Mammary epithelial cell (primary cell): ENCODE measurements around the gene NT5C.

Source experiments
- EZH2 ChIP-seq: IDR thresholded peaks from 2 replicates; pipeline ENCODE4 v1.6.1; 2012; ENCODE audit warnings: low read length, inconsistent platforms, borderline replicate concordance
- TF ChIP-seq, protein P1 (sequence below), 2 donors: IDR thresholded peaks in 1 of 2; conservative IDR thresholded peaks in 1 of 2; 2 replicates each; pipeline ENCODE4 v1.5.1; 2011 to 2012; ENCODE audit warnings: inconsistent platforms in 2 of 2, low read length in 2 of 2, mild to moderate bottlenecking in 2 of 2, control low read depth in 1 of 2, low read depth in 1 of 2; ENCODE audit not compliant: insufficient read depth in 1 of 2; ENCODE audit errors: extremely low read depth in 1 of 2

GRCh38 chr17:75126954-75127353 is 4.6 kb downstream of the NT5C start:
- TF ChIP-seq, protein P1, sequence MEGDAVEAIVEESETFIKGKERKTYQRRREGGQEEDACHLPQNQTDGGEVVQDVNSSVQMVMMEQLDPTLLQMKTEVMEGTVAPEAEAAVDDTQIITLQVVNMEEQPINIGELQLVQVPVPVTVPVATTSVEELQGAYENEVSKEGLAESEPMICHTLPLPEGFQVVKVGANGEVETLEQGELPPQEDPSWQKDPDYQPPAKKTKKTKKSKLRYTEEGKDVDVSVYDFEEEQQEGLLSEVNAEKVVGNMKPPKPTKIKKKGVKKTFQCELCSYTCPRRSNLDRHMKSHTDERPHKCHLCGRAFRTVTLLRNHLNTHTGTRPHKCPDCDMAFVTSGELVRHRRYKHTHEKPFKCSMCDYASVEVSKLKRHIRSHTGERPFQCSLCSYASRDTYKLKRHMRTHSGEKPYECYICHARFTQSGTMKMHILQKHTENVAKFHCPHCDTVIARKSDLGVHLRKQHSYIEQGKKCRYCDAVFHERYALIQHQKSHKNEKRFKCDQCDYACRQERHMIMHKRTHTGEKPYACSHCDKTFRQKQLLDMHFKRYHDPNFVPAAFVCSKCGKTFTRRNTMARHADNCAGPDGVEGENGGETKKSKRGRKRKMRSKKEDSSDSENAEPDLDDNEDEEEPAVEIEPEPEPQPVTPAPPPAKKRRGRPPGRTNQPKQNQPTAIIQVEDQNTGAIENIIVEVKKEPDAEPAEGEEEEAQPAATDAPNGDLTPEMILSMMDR (conservative IDR thresholded peaks at IDR 0.05 in 1 of 2, IDR thresholded peaks at IDR 0.05 in 1 of 2; ENCODE audit: extremely low read depth in 1 of 2, insufficient read depth in 1 of 2, low read depth in 1 of 2, low read length in 2 of 2), result no peak
- TF ChIP-seq EZH2, result no peak
